ENCODE data around the gene CACNA1H.
"Not testable (repeated sequence)": the region's sequence is repeated elsewhere in the genome, so short reads cannot be mapped to it uniquely, and the experiment has no call there.

Gene CACNA1H

DNA sequence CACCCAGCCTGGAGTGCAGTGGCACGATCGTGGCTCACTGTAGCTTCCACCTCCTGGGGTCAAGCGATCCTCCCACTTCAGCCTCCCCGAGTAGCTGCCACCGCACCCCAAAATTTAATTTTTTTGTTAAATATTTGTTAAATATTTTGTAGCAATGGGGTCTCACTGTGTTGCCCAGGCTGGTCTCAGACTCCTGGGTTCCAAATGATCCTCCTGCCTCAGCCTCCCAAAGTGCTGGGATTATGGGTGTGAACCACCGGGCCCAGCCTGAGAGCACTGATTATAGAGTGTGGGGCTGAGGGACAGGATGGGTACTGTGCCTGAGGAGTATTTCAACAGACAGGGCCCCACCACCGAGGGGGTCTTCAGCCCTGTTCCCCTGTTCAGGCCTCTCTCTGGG lies 36.5 kb downstream of the CACNA1H start:
- TF ChIP-seq, protein P1, sequence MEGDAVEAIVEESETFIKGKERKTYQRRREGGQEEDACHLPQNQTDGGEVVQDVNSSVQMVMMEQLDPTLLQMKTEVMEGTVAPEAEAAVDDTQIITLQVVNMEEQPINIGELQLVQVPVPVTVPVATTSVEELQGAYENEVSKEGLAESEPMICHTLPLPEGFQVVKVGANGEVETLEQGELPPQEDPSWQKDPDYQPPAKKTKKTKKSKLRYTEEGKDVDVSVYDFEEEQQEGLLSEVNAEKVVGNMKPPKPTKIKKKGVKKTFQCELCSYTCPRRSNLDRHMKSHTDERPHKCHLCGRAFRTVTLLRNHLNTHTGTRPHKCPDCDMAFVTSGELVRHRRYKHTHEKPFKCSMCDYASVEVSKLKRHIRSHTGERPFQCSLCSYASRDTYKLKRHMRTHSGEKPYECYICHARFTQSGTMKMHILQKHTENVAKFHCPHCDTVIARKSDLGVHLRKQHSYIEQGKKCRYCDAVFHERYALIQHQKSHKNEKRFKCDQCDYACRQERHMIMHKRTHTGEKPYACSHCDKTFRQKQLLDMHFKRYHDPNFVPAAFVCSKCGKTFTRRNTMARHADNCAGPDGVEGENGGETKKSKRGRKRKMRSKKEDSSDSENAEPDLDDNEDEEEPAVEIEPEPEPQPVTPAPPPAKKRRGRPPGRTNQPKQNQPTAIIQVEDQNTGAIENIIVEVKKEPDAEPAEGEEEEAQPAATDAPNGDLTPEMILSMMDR (IDR thresholded peaks at IDR 0.05; ENCODE audit: low read depth, low read length): no peak
- TF ChIP-seq POLR2A (IDR thresholded peaks at IDR 0.05; ENCODE audit: extremely low read depth, insufficient read length) (no peak), MYC (IDR thresholded peaks at IDR 0.05; ENCODE audit: low read depth, low read length) (no peak)
- TF ChIP-seq, protein P2, sequence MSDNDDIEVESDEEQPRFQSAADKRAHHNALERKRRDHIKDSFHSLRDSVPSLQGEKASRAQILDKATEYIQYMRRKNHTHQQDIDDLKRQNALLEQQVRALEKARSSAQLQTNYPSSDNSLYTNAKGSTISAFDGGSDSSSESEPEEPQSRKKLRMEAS (IDR thresholded peaks at IDR 0.05; ENCODE audit: low read depth, low read length): no peak
- no peak for DNase-seq (ENCODE audit: low read depth)
- H3K4me3 ChIP-seq (ENCODE audit: low read depth, low read length): no peak overlapping the region

DNA sequence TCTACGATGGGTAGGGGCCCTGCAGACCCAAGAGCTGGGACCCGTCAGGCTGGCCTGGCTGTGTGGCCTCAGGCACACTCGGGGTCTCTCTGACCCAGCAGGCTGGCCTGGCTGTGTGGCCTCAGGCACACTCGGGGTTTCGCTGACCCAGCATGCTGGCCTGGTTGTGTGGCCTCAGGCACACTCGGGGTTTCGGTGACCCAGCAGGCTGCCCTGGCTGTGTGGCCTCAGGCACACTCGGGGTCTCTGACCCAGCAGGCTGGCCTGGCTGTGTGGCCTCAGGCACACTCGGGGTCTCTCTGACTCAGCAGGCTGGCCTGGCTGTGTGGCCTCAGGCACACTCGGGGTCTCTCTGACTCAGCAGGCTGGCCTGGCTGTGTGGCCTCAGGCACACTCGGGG lies 37.9 kb downstream of the CACNA1H start:
- not testable (repeated sequence) for H3K4me3 ChIP-seq (ENCODE audit: low read depth, low read length); DNase-seq (ENCODE audit: low read depth)

DNA sequence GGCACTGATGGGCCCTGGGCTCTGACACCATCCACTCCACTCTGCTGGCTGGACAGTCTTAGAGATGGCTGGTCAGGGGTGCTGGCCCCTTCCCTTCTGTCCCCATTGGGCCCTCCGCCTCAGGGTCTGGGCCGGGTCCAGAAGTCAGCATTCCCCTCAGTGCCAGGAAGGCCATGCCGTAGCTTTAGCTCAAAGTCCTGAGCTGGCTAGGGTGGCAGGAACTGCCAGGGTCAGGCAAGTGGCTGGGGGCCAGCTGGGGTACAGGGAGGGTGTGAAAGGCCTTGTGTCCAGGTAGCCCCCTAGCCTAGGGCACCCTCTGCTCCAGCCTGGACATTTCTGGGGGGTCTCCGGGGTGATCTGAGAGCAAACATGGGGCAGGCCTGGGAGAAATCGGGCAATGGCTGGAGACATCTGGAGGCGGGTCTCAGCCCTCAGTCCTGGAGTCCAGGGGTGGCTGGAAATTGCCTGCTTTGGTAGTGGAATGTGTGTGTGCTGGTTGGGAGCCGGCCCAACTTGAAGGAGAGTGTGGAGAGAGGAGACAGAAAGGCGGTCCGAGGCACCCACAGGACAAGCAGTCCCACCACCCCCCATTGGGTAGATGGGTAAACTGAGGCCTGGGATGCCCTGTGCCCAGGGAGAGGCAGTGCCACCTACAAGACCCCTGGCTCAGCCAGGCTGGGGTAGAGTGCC lies 39.6 kb downstream of the CACNA1H start:
- no peak overlapping the region for H3K4me3 ChIP-seq (ENCODE audit: low read depth, low read length)
- no peak for DNase-seq (ENCODE audit: low read depth)

DNA sequence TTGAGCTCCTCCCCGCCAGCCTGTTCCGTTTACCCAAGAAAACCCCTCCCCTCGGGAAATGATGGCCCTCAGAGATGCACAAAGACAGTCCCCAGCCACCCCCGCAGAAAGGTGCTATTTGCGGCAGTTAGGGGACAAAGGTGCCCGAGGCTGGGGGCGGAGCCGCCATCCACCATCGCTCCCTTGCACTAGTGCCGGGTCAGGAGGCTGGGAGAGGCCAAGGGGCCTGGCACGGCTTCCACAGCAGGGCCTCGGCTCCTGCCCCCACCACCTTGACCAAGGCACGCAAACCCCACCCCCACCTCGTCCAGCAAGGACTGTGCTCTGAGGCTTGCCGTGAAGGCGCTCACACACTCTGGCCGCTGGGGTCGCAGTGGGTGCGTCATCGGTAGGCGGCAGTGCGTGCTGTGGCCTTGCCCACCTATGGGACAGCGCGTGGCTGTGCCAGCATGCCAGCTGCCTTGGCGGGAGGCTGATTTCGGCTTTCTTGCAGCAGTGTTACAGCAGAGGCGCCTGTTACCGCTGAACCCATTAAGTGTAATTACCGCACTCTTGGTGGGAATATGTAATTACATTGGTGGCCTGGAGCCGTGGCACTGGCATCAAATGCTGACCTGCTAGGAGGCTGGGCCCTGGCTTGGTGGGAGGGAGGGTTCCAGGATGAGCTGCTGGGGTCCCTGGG lies 40.4 kb downstream of the CACNA1H start:
- no peak overlapping the region for H3K4me3 ChIP-seq (ENCODE audit: low read depth, low read length)
- TF ChIP-seq MYC (IDR thresholded peaks at IDR 0.05; ENCODE audit: low read depth, low read length): no peak
- TF ChIP-seq, protein P2 (IDR thresholded peaks at IDR 0.05; ENCODE audit: low read depth, low read length): no peak
- TF ChIP-seq, protein P1 (IDR thresholded peaks at IDR 0.05; ENCODE audit: low read depth, low read length): no peak
- TF ChIP-seq POLR2A (IDR thresholded peaks at IDR 0.05; ENCODE audit: extremely low read depth, insufficient read length): no peak
- DNase-seq (ENCODE audit: low read depth): peak; percentile 17

More for the DNA sequence above, 39.6 kb downstream of the CACNA1H start:
- no peak for TF ChIP-seq MYC (IDR thresholded peaks at IDR 0.05; ENCODE audit: low read depth, low read length)
- TF ChIP-seq, protein P1 (IDR thresholded peaks at IDR 0.05; ENCODE audit: low read depth, low read length): no peak
- TF ChIP-seq, protein P2 (IDR thresholded peaks at IDR 0.05; ENCODE audit: low read depth, low read length): no peak
- no peak for TF ChIP-seq POLR2A (IDR thresholded peaks at IDR 0.05; ENCODE audit: extremely low read depth, insufficient read length)

DNA sequence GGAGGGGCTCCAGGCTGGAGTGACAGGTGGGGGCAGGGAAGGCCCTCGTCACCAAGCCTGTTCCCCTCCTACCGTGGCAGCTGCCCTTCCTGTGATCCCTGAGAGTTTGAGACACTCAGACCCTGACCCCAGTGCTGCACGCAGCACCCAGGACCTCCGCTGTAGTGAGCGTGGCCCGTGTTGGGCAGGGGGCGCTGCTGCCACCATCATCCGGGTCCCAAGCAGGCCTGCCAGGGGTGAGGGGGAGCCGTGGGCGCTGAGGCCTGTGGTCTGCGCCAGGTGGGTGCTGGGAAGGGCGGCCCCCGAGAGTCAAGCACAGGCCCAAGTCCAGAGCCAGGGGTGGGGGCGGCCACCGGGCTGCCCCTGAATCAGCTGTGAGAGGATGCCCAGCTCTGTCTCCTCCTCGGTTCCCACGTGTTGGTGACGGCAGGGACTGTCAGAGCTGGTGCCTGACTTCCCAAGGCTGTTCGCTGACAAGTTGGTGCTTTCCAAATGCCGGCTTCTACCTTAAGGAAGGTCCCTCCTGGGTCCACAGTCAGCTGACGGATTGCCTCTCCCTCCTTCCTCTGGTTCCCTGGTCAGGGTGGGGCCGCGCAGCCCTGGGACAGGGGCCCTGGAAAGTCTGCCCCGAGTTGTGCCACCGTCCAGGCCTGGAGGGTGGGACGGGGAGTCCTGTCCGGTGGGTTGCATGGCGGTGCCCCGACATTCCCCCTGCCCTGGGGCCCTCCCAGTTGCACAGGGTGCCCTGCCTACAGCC lies 41.1 kb downstream of the CACNA1H start:
- no peak for DNase-seq (ENCODE audit: low read depth)
- no peak overlapping the region for H3K4me3 ChIP-seq (ENCODE audit: low read depth, low read length)
- no peak for TF ChIP-seq POLR2A (IDR thresholded peaks at IDR 0.05; ENCODE audit: extremely low read depth, insufficient read length)
- no peak for TF ChIP-seq MYC (IDR thresholded peaks at IDR 0.05; ENCODE audit: low read depth, low read length)
- TF ChIP-seq, protein P2 (IDR thresholded peaks at IDR 0.05; ENCODE audit: low read depth, low read length): no peak
- TF ChIP-seq, protein P1 (IDR thresholded peaks at IDR 0.05; ENCODE audit: low read depth, low read length): no peak
